ENCODE results near the gene NANOGP8.

GRCh38 chr15:35117543-35118265 is 32.6 kb upstream of the NANOGP8 start:
- TF ChIP-seq EP300 (IDR thresholded peaks at IDR 0.05) = no peak
- no peak for TF ChIP-seq CTCF (IDR thresholded peaks at IDR 0.05)
- TF ChIP-seq POLR2AphosphoS5 (IDR thresholded peaks at IDR 0.05) = no peak
- no peak for TF ChIP-seq POLR2A (IDR thresholded peaks at IDR 0.05; ENCODE audit: low read depth)
